ENCODE results near the gene TARM1. TPM values are rescaled to one million over a fixed set of nuclear protein-coding genes. Genes with fewer than 3 reads are reported as not detected.
"Not testable (repeated sequence)": the region's sequence is repeated elsewhere in the genome, so short reads cannot be mapped to it uniquely, and the experiment has no call there.

The TARM1 gene
- total and polyA plus RNA-seq, 4 donors: 0.60 to 0.71 TPM; not detected in 2

GRCh38 chr19:54104998-54105715 lies 24.0 kb upstream of the TARM1 start:
- no peak overlapping the region for H3K27ac ChIP-seq (ENCODE audit: low read depth in 1 of 2, low read length in 1 of 2)
- DNase-seq: no peak
- no peaks in the 10 kb centered on the region for H3K27me3 ChIP-seq (ENCODE audit: control insufficient read depth in 3 of 3, insufficient read depth in 3 of 3, low read length in 2 of 3)
- peaks cover 0 to 6% (median 0%) of the 10 kb centered on the region in 5 donors for H3K4me1 ChIP-seq (ENCODE audit: control insufficient read depth in 5 of 5, insufficient read depth in 5 of 5, low read length in 5 of 5)
- WGBS, 2 donors: 88 to 91% methylated on average over 11 of the region's 11 CpGs
- peaks cover 7 to 37% (median 12%) of the 10 kb centered on the region in 4 donors for H3K36me3 ChIP-seq (ENCODE audit: control insufficient read depth in 4 of 4, insufficient read depth in 4 of 4, low read length in 4 of 4)
- H3K9me3 ChIP-seq (ENCODE audit: control insufficient read depth in 4 of 4, insufficient read depth in 3 of 4, low read length in 3 of 4): no peaks in the 10 kb centered on the region
- ATAC-seq (ENCODE audit: insufficient read depth, low FRiP score): no peak
- no peak for TF ChIP-seq CTCF (IDR thresholded peaks at IDR 0.05; ENCODE audit: control extremely low read depth, extremely low read depth)
- H3K4me3 ChIP-seq: no peak overlapping the region
- no peak overlapping the region for H3K9ac ChIP-seq (ENCODE audit: insufficient read depth in 1 of 2, low read length in 2 of 2)

GRCh38 chr19:54102421-54103169 lies 21.4 kb upstream of the TARM1 start, which contains the start of gene NDUFA3:
Gene NDUFA3, plus strand, starts transcription at chr19:54102855. Its CDS starts 24 bp downstream, at chr19:54102879.
- no peak for TF ChIP-seq CTCF (IDR thresholded peaks at IDR 0.05; ENCODE audit: control extremely low read depth, extremely low read depth)

GRCh38 chr19:54100561-54100960 lies 19.4 kb upstream of the TARM1 start, which contains the start of gene OSCAR:
Gene OSCAR, minus strand, starts transcription at chr19:54100803. Its CDS starts 11 bp downstream, at chr19:54100792.
- Histone ChIP-seq H3K4me3 (no peak within 1 kb of the TSS), H3K9ac (ENCODE audit: insufficient read depth in 1 of 2, low read length in 2 of 2) (no peak within 1 kb of the TSS), H3K27ac (ENCODE audit: low read depth in 1 of 2, low read length in 1 of 2) (peak within 1 kb of the TSS in 1 of 2 donors; percentile 26), H3K4me1 (ENCODE audit: control insufficient read depth in 5 of 5, insufficient read depth in 5 of 5, low read length in 5 of 5) (peaks cover 0 to 12% (median 0%) of the 10 kb centered on the region in 5 donors), H3K9me3 (ENCODE audit: control insufficient read depth in 4 of 4, insufficient read depth in 3 of 4, low read length in 3 of 4) (no peaks in the 10 kb centered on the region), H3K36me3 (ENCODE audit: control insufficient read depth in 4 of 4, insufficient read depth in 4 of 4, low read length in 4 of 4) (no peaks in the 10 kb centered on the region), H3K27me3 (ENCODE audit: control insufficient read depth in 3 of 3, insufficient read depth in 3 of 3, low read length in 2 of 3) (peaks cover 0 to 21% (median 3%) of the 10 kb centered on the region in 3 donors)
- no peak for TF ChIP-seq CTCF (IDR thresholded peaks at IDR 0.05; ENCODE audit: control extremely low read depth, extremely low read depth)
- WGBS, 2 donors: 12 to 42% methylated on average over 5 of the region's 5 CpGs
- ATAC-seq (ENCODE audit: insufficient read depth, low FRiP score): no peak
- peak in 1 of 3 donors; percentile 20 for DNase-seq

More at GRCh38 chr19:54102421-54103169, 21.4 kb upstream of the TARM1 start, which contains the start of gene NDUFA3:
- Histone ChIP-seq H3K9me3 (ENCODE audit: control insufficient read depth in 4 of 4, insufficient read depth in 3 of 4, low read length in 3 of 4) (no peaks in the 10 kb centered on the region), H3K9ac (ENCODE audit: insufficient read depth in 1 of 2, low read length in 2 of 2) (peak within 1 kb of the TSS in 1 of 2 donors; percentile 82), H3K4me3 (peak within 1 kb of the TSS; percentile 99), H3K27ac (ENCODE audit: low read depth in 1 of 2, low read length in 1 of 2) (peak within 1 kb of the TSS; percentile 75 to 80), H3K36me3 (ENCODE audit: control insufficient read depth in 4 of 4, insufficient read depth in 4 of 4, low read length in 4 of 4) (peaks cover 0 to 13% (median 3%) of the 10 kb centered on the region in 4 donors), H3K27me3 (ENCODE audit: control insufficient read depth in 3 of 3, insufficient read depth in 3 of 3, low read length in 2 of 3) (peaks cover 0 to 7% (median 0%) of the 10 kb centered on the region in 3 donors), H3K4me1 (ENCODE audit: control insufficient read depth in 5 of 5, insufficient read depth in 5 of 5, low read length in 5 of 5) (peaks cover 0 to 6% (median 0%) of the 10 kb centered on the region in 5 donors)
- peak; percentile 99 for ATAC-seq (ENCODE audit: insufficient read depth, low FRiP score)
- WGBS, 2 donors: 2 to 3% methylated on average over 54 of the region's 54 CpGs
- peak; percentile 99 for DNase-seq

GRCh38 chr19:54099903-54100255 lies 18.7 kb upstream of the TARM1 start:
- not testable (repeated sequence) for H3K9me3 ChIP-seq (ENCODE audit: control insufficient read depth in 4 of 4, insufficient read depth in 3 of 4, low read length in 3 of 4); H3K4me3 ChIP-seq; DNase-seq; H3K27ac ChIP-seq (ENCODE audit: low read depth in 1 of 2, low read length in 1 of 2); H3K9ac ChIP-seq (ENCODE audit: insufficient read depth in 1 of 2, low read length in 2 of 2); H3K36me3 ChIP-seq (ENCODE audit: control insufficient read depth in 4 of 4, insufficient read depth in 4 of 4, low read length in 4 of 4); ATAC-seq (ENCODE audit: insufficient read depth, low FRiP score)
- H3K4me1 ChIP-seq (ENCODE audit: control insufficient read depth in 5 of 5, insufficient read depth in 5 of 5, low read length in 5 of 5): peaks cover 0 to 12% (median 0%) of the 10 kb centered on the region in 5 donors
- H3K27me3 ChIP-seq (ENCODE audit: control insufficient read depth in 3 of 3, insufficient read depth in 3 of 3, low read length in 2 of 3): peaks cover under 1 to 23% (median 3%) of the 10 kb centered on the region in 3 donors
- WGBS, 2 donors: 68% methylated on average over 9 of the region's 9 CpGs
